ENCODE measurements around the gene CNOT3. TPM values are rescaled to one million over a fixed set of nuclear protein-coding genes. Genes with fewer than 3 reads are reported as not detected.
A peak's percentile ranks its signal among the peaks of the same experiment; 100 is the strongest.

The CNOT3 gene
- total and polyA plus RNA-seq, 9 of the 15 experiments (the other 6 are each of a cell fraction or from before 2014, with no cell fraction given), result 0.27 to 60.4 (median 9.9) TPM

DNA sequence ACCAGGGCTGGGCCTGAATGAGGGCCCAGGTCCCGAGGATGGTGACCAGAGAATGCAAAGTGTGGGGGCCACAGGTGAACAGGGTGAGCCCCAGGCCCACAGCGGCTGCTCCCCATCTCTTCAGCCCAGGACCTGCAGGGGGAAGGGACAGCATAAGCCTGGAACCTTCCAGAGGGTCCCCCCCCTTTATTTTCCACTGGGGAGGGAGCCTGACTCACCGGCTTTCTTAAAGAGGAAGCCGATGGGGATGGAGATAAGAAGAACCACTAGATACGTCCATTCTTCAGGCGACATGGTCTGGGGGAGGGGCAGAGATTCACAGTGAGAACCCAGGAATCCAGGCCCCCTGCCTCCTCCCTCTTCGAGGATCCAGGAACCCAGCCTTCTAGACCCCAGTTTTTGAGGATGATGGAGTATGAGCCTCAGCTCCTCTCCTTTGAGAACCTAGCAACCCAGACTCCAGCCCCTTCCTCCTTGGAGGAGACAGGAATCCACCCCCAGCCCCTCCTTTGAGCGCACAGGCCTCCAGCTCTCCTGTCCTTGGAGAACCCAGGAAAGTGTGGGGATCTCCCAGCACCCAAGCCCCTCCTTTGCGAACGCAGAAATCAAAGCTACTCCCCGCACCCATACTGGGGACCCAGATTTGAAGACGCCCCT lies 50.8 kb downstream of the CNOT3 start (continued):
- TF ChIP-seq, protein P1, sequence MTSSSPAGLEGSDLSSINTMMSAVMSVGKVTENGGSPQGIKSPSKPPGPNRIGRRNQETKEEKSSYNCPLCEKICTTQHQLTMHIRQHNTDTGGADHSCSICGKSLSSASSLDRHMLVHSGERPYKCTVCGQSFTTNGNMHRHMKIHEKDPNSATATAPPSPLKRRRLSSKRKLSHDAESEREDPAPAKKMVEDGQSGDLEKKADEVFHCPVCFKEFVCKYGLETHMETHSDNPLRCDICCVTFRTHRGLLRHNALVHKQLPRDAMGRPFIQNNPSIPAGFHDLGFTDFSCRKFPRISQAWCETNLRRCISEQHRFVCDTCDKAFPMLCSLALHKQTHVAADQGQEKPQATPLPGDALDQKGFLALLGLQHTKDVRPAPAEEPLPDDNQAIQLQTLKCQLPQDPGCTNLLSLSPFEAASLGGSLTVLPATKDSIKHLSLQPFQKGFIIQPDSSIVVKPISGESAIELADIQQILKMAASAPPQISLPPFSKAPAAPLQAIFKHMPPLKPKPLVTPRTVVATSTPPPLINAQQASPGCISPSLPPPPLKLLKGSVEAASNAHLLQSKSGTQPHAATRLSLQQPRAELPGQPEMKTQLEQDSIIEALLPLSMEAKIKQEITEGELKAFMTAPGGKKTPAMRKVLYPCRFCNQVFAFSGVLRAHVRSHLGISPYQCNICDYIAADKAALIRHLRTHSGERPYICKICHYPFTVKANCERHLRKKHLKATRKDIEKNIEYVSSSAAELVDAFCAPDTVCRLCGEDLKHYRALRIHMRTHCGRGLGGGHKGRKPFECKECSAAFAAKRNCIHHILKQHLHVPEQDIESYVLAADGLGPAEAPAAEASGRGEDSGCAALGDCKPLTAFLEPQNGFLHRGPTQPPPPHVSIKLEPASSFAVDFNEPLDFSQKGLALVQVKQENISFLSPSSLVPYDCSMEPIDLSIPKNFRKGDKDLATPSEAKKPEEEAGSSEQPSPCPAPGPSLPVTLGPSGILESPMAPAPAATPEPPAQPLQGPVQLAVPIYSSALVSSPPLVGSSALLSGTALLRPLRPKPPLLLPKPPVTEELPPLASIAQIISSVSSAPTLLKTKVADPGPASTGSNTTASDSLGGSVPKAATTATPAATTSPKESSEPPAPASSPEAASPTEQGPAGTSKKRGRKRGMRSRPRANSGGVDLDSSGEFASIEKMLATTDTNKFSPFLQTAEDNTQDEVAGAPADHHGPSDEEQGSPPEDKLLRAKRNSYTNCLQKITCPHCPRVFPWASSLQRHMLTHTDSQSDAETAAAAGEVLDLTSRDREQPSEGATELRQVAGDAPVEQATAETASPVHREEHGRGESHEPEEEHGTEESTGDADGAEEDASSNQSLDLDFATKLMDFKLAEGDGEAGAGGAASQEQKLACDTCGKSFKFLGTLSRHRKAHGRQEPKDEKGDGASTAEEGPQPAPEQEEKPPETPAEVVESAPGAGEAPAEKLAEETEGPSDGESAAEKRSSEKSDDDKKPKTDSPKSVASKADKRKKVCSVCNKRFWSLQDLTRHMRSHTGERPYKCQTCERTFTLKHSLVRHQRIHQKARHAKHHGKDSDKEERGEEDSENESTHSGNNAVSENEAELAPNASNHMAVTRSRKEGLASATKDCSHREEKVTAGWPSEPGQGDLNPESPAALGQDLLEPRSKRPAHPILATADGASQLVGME (CRISPR knock-in tag; IDR thresholded peaks at IDR 0.05), result peak; percentile 68
- peak; percentile 54; the same call in 1 of the 2 replicates for TF ChIP-seq MYC (IDR thresholded peaks at IDR 0.05; ENCODE audit: low read depth, low read length)
- peak; percentile 62; the same call in 1 of the 2 replicates for TF ChIP-seq MYC (CRISPR knock-in tag; IDR thresholded peaks at IDR 0.05; ENCODE audit: borderline replicate concordance, low read depth)
- no peak for TF ChIP-seq ZC3H8 (IDR thresholded peaks at IDR 0.05)
- TF ChIP-seq ZNF347 (CRISPR knock-in tag; IDR thresholded peaks at IDR 0.05; ENCODE audit: low read depth), result no peak
- TF ChIP-seq MCM7 (IDR thresholded peaks at IDR 0.05), result no peak
- TF ChIP-seq ZNF253 (CRISPR knock-in tag; conservative IDR thresholded peaks at IDR 0.05), result no peak
- no peak for TF ChIP-seq ZHX1 (conservative IDR thresholded peaks at IDR 0.05; ENCODE audit: low read length)
- TF ChIP-seq, protein P2, sequence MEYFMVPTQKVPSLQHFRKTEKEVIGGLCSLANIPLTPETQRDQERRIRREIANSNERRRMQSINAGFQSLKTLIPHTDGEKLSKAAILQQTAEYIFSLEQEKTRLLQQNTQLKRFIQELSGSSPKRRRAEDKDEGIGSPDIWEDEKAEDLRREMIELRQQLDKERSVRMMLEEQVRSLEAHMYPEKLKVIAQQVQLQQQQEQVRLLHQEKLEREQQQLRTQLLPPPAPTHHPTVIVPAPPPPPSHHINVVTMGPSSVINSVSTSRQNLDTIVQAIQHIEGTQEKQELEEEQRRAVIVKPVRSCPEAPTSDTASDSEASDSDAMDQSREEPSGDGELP (CRISPR knock-in tag; IDR thresholded peaks at IDR 0.05; ENCODE audit: borderline replicate concordance), result no peak
- no peak for TF ChIP-seq SETDB1 (IDR thresholded peaks at IDR 0.05; ENCODE audit: low read length)
- TF ChIP-seq, protein P3, sequence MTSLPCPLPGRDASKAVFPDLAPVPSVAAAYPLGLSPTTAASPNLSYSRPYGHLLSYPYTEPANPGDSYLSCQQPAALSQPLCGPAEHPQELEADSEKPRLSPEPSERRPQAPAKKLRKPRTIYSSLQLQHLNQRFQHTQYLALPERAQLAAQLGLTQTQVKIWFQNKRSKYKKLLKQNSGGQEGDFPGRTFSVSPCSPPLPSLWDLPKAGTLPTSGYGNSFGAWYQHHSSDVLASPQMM (CRISPR knock-in tag; IDR thresholded peaks at IDR 0.05), result no peak
- no peak for TF ChIP-seq SREBF2 (CRISPR knock-in tag; IDR thresholded peaks at IDR 0.05)
- no peak for TF ChIP-seq ZNF583 (CRISPR knock-in tag; IDR thresholded peaks at IDR 0.05)
- TF ChIP-seq, protein P4, sequence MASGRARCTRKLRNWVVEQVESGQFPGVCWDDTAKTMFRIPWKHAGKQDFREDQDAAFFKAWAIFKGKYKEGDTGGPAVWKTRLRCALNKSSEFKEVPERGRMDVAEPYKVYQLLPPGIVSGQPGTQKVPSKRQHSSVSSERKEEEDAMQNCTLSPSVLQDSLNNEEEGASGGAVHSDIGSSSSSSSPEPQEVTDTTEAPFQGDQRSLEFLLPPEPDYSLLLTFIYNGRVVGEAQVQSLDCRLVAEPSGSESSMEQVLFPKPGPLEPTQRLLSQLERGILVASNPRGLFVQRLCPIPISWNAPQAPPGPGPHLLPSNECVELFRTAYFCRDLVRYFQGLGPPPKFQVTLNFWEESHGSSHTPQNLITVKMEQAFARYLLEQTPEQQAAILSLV (tag; IDR thresholded peaks at IDR 0.05), result no peak
- TF ChIP-seq ELK1 (CRISPR knock-in tag; IDR thresholded peaks at IDR 0.05), result no peak
- TF ChIP-seq GATAD2A (IDR thresholded peaks at IDR 0.05), result peak; percentile 92

Measured in K562 (cell line).